H9 (cell line): ENCODE results near the gene MUCL3. TPM values are rescaled to one million over a fixed set of nuclear protein-coding genes. Genes with fewer than 3 reads are reported as not detected.

ENCODE experiments used
- DNase-seq: peaks from one replicate; pipeline ENCODE4 v3.0.0-alpha.2; 2017
- H2AFZ ChIP-seq: one replicate; pipeline ENCODE4 v1.6.1; 2013; ENCODE audit warnings: mild to moderate bottlenecking, low read length, control low read depth, moderate library complexity
- H2AK5ac ChIP-seq: 2 replicates; pipeline ENCODE4 v1.6.1; 2013; ENCODE audit warnings: low read length, control low read depth, mixed read lengths; ENCODE audit not compliant: insufficient read length
- H2BK120ac ChIP-seq: one replicate; pipeline ENCODE4 v1.6.1; 2013; ENCODE audit warnings: low read depth, mild to moderate bottlenecking, low read length, control low read depth, inconsistent platforms; ENCODE audit not compliant: poor library complexity, severe bottlenecking
- H2BK12ac ChIP-seq: 2 replicates; pipeline ENCODE4 v1.6.1; 2013; ENCODE audit warnings: low read length, control low read depth, mixed read lengths, low read depth; ENCODE audit not compliant: insufficient read length
- H2BK15ac ChIP-seq: 2 replicates; pipeline ENCODE4 v1.6.1; 2013; ENCODE audit warnings: low read depth, low read length, control low read depth
- H2BK20ac ChIP-seq: one replicate; pipeline ENCODE4 v1.6.1; 2013; ENCODE audit warnings: low read depth, mild to moderate bottlenecking, low read length, control low read depth, inconsistent platforms; ENCODE audit not compliant: poor library complexity, severe bottlenecking
- H2BK5ac ChIP-seq: 2 replicates; pipeline ENCODE4 v1.6.1; 2013; ENCODE audit warnings: low read length, control low read depth, mixed read lengths; ENCODE audit not compliant: insufficient read length
- H3K14ac ChIP-seq: 2 replicates; pipeline ENCODE4 v1.6.1; 2013; ENCODE audit warnings: low read length, control low read depth; ENCODE audit not compliant: insufficient read depth
- H3K18ac ChIP-seq: 2 replicates; pipeline ENCODE4 v1.6.1; 2013; ENCODE audit warnings: low read depth, mild to moderate bottlenecking, mixed read lengths, low read length, control low read depth; ENCODE audit not compliant: insufficient read length
- H3K23ac ChIP-seq: 2 replicates; pipeline ENCODE4 v1.6.1; 2013; ENCODE audit warnings: low read length, control low read depth, mixed read lengths, low read depth; ENCODE audit not compliant: insufficient read length
- H3K23me2 ChIP-seq: 2 replicates; pipeline ENCODE4 v1.6.1; 2013; ENCODE audit warnings: low read depth, mild to moderate bottlenecking, mixed read lengths, low read length, control low read depth; ENCODE audit not compliant: insufficient read length, poor library complexity, severe bottlenecking
- H3K27ac ChIP-seq: 2 replicates; pipeline ENCODE4 v1.5.1; 2013; ENCODE audit warnings: low read length, control low read depth, mixed read lengths, low read depth; ENCODE audit not compliant: insufficient read length
- H3K27me3 ChIP-seq: 2 replicates; pipeline ENCODE4 v1.6.1; 2013; ENCODE audit warnings: low read length, control low read depth, inconsistent platforms; ENCODE audit not compliant: insufficient read depth
- H3K4ac ChIP-seq: 2 replicates; pipeline ENCODE4 v1.6.1; 2013; ENCODE audit warnings: low read depth, mild to moderate bottlenecking, control low read depth, inconsistent platforms, low read length, moderate library complexity
- H3K4me1 ChIP-seq: 2 replicates; pipeline ENCODE4 v1.6.1; 2013; ENCODE audit warnings: low read length, control low read depth, inconsistent platforms; ENCODE audit not compliant: insufficient read depth
- H3K4me2 ChIP-seq: 2 replicates; pipeline ENCODE4 v1.6.1; 2013; ENCODE audit warnings: low read length, control low read depth, mixed read lengths; ENCODE audit not compliant: insufficient read length, insufficient read depth
- H3K56ac ChIP-seq: 2 replicates; pipeline ENCODE4 v1.6.1; 2013; ENCODE audit warnings: low read depth, mild to moderate bottlenecking, mixed read lengths, low read length, control low read depth; ENCODE audit not compliant: insufficient read length
- H3K79me1 ChIP-seq: 2 replicates; pipeline ENCODE4 v1.6.1; 2013; ENCODE audit warnings: low read depth, mild to moderate bottlenecking, moderate library complexity, low read length, control low read depth, inconsistent platforms; ENCODE audit not compliant: insufficient read depth, poor library complexity, severe bottlenecking
- H3K79me2 ChIP-seq: 2 replicates; pipeline ENCODE4 v1.6.1; 2013; ENCODE audit warnings: low read length, control low read depth, inconsistent platforms; ENCODE audit not compliant: insufficient read depth
- H3K9ac ChIP-seq: 2 replicates; pipeline ENCODE4 v1.6.1; 2013; ENCODE audit warnings: low read length, control low read depth, mixed read lengths; ENCODE audit not compliant: insufficient read length; ENCODE audit errors: extremely low read depth
- H3K9me3 ChIP-seq: one replicate; pipeline ENCODE4 v1.6.1; 2013; ENCODE audit warnings: low read depth, low read length, inconsistent platforms; ENCODE audit not compliant: control insufficient read depth
- H3T11ph ChIP-seq: one replicate; pipeline ENCODE4 v1.6.1; 2013; ENCODE audit warnings: mild to moderate bottlenecking, low read length, control low read depth, inconsistent platforms
- H4K20me1 ChIP-seq: one replicate; pipeline ENCODE4 v1.6.1; 2013; ENCODE audit not compliant: control insufficient read depth, insufficient read length, insufficient read depth
- H4K5ac ChIP-seq: 2 replicates; pipeline ENCODE4 v1.6.1; 2013; ENCODE audit warnings: low read depth, mild to moderate bottlenecking, mixed read lengths, low read length, control low read depth; ENCODE audit not compliant: insufficient read length
- H4K8ac ChIP-seq: replicated peaks from 2 replicates; pipeline ENCODE4 v1.6.1; 2013; ENCODE audit warnings: low read length, control low read depth, mixed read lengths, low read depth; ENCODE audit not compliant: insufficient read length
- H4K91ac ChIP-seq: 2 replicates; pipeline ENCODE4 v1.6.1; 2013; ENCODE audit warnings: low read depth, mild to moderate bottlenecking, moderate library complexity, mixed read lengths, low read length, control low read depth; ENCODE audit not compliant: insufficient read length
- H3K27ac Mint-ChIP-seq, 3 experiments: 2 replicates in 2 of 3; 3 replicates in 1 of 3; pipeline ENCODE4 v1.8.0; 2020 to 2021; ENCODE audit warnings: mixed read lengths in 3 of 3, mild to moderate bottlenecking in 1 of 3, moderate library complexity in 1 of 3
- H3K27me3 Mint-ChIP-seq: 2 replicates; pipeline ENCODE4 v1.8.0; 2021; ENCODE audit warnings: low read depth, mild to moderate bottlenecking, moderate library complexity, mixed read lengths
- H3K36me3 Mint-ChIP-seq, 3 experiments: 2 replicates in 2 of 3; 3 replicates in 1 of 3; pipeline ENCODE4 v1.8.0; 2020 to 2021; ENCODE audit warnings: low read depth in 3 of 3, mixed read lengths in 3 of 3; ENCODE audit not compliant: insufficient read depth in 1 of 3
- H3K4me1 Mint-ChIP-seq, 2 experiments: 2 replicates each; pipeline ENCODE4 v1.8.0; 2020; ENCODE audit warnings: mixed read lengths in 2 of 2
- H3K4me3 Mint-ChIP-seq, 2 experiments: 2 replicates in 1 of 2; 3 replicates in 1 of 2; pipeline ENCODE4 v1.8.0; 2020 to 2021; ENCODE audit warnings: mild to moderate bottlenecking in 2 of 2, mixed read lengths in 2 of 2, moderate library complexity in 1 of 2
- H3K9me3 Mint-ChIP-seq, 2 experiments: 2 replicates in 1 of 2; 3 replicates in 1 of 2; pipeline ENCODE4 v1.8.0; 2020; ENCODE audit warnings: mild to moderate bottlenecking in 2 of 2, mixed read lengths in 2 of 2, moderate library complexity in 1 of 2
- WGBS: extraction: QIAGEN DNeasy Blood & Tissue Kit; methylation state at CpG from one replicate; pipeline ENCODE4 v1.1.7; 2013; ENCODE audit warnings: missing lambda C conversion rate, low lambda C conversion rate, mixed read lengths; ENCODE audit not compliant: insufficient read length; ENCODE audit errors: extremely low coverage; 5-methylcytosine and 5-hydroxymethylcytosine counted together
- total RNA-seq: library from RNA; stranded (reverse); gene quantifications from 2 replicates; pipeline ENCODE4 v1.2.1, GENCODE V29; 2021
- TF ChIP-seq, protein P1 (sequence below): fragments of 200-600 bp; sonication (generic); conservative IDR thresholded peaks from 3 replicates; pipeline ENCODE4 v1.8.0; 2021; ENCODE audit warnings: antibody characterized with exemption, mild to moderate bottlenecking

MUCL3 gene
- total RNA-seq, 1 experiment from 2014 or later = 0.15 TPM

- no peak overlapping the region for H3K23ac ChIP-seq
- H3T11ph ChIP-seq = no peak overlapping the region
- no peaks in the 10 kb centered on the region for H4K20me1 ChIP-seq
- H4K8ac ChIP-seq = no peak overlapping the region
- H2BK20ac ChIP-seq = no peak overlapping the region
- H2BK15ac ChIP-seq = no peak overlapping the region
- TF ChIP-seq, protein P1, sequence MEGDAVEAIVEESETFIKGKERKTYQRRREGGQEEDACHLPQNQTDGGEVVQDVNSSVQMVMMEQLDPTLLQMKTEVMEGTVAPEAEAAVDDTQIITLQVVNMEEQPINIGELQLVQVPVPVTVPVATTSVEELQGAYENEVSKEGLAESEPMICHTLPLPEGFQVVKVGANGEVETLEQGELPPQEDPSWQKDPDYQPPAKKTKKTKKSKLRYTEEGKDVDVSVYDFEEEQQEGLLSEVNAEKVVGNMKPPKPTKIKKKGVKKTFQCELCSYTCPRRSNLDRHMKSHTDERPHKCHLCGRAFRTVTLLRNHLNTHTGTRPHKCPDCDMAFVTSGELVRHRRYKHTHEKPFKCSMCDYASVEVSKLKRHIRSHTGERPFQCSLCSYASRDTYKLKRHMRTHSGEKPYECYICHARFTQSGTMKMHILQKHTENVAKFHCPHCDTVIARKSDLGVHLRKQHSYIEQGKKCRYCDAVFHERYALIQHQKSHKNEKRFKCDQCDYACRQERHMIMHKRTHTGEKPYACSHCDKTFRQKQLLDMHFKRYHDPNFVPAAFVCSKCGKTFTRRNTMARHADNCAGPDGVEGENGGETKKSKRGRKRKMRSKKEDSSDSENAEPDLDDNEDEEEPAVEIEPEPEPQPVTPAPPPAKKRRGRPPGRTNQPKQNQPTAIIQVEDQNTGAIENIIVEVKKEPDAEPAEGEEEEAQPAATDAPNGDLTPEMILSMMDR = no peak
- no peaks in the 10 kb centered on the region for H3K23me2 ChIP-seq
- H2BK120ac ChIP-seq = no peak overlapping the region
- H3K9ac ChIP-seq = no peak overlapping the region
- WGBS = no CpG with 5 or more reads among the region's 4 CpGs
- no peak for DNase-seq
- Mint-ChIP-seq H3K4me3 (no peak overlapping the region), H3K9me3 (no peaks in the 10 kb centered on the region), H3K36me3 (no peaks in the 10 kb centered on the region), H3K4me1 (peaks cover 32 to 50% of the 10 kb centered on the region in 2 experiments), H3K27me3 (peaks cover 6% of the 10 kb centered on the region), H3K27ac (no peak overlapping the region)
- no peak overlapping the region for H3K56ac ChIP-seq
- H3K14ac ChIP-seq = no peak overlapping the region; the same call in 1 of the 2 replicates
- no peak overlapping the region for H3K4me2 ChIP-seq
- H2AFZ ChIP-seq = no peak overlapping the region
- H3K9me3 ChIP-seq = no peaks in the 10 kb centered on the region
- H3K4me1 ChIP-seq = peaks cover 6% of the 10 kb centered on the region; the same call in 1 of the 2 replicates
- H4K5ac ChIP-seq = no peak overlapping the region
- no peak overlapping the region for H3K4ac ChIP-seq
- no peak overlapping the region for H4K91ac ChIP-seq
- H2BK12ac ChIP-seq = no peak overlapping the region
- H3K27me3 ChIP-seq = no peaks in the 10 kb centered on the region
- H3K18ac ChIP-seq = no peak overlapping the region
- no peaks in the 10 kb centered on the region for H3K79me2 ChIP-seq
- no peaks in the 10 kb centered on the region for H3K79me1 ChIP-seq
- no peak overlapping the region for H2BK5ac ChIP-seq
- H3K27ac ChIP-seq = no peak overlapping the region
- H2AK5ac ChIP-seq = no peak overlapping the region
Measured at GRCh38 chr6:30938730-30939129, 2.0 kb upstream of the MUCL3 start.
